HUES48 (cell line): ENCODE measurements around the gene KLLN.
"Not testable (repeated sequence)": the region's sequence is repeated elsewhere in the genome, so short reads cannot be mapped to it uniquely, and the experiment has no call there.

Experiments
- H3K27ac ChIP-seq: one replicate; pipeline ENCODE4 v1.7.0; 2013; ENCODE audit warnings: low read depth, low read length, inconsistent platforms
- H3K27me3 ChIP-seq: 2 replicates; pipeline ENCODE4 v1.6.1; 2013; ENCODE audit warnings: mild to moderate bottlenecking, low read length; ENCODE audit not compliant: control insufficient read depth, insufficient read depth
- H3K36me3 ChIP-seq: 2 replicates; pipeline ENCODE4 v1.6.1; 2013; ENCODE audit warnings: low read length; ENCODE audit not compliant: control insufficient read depth, insufficient read depth
- H3K4me1 ChIP-seq: 2 replicates; pipeline ENCODE4 v1.6.1; 2013; ENCODE audit warnings: mild to moderate bottlenecking, low read length; ENCODE audit not compliant: control insufficient read depth, insufficient read depth
- H3K4me3 ChIP-seq: 2 replicates; pipeline ENCODE4 v1.5.1; 2013; ENCODE audit warnings: mild to moderate bottlenecking, low read depth, low read length
- H3K9ac ChIP-seq: 2 replicates; pipeline ENCODE4 v1.6.1; 2013; ENCODE audit warnings: mild to moderate bottlenecking, low read depth, low read length, moderate library complexity
- H3K9me3 ChIP-seq: 2 replicates; pipeline ENCODE4 v1.6.1; 2013; ENCODE audit warnings: low read length; ENCODE audit not compliant: control insufficient read depth, insufficient read depth

Gene KLLN

DNA sequence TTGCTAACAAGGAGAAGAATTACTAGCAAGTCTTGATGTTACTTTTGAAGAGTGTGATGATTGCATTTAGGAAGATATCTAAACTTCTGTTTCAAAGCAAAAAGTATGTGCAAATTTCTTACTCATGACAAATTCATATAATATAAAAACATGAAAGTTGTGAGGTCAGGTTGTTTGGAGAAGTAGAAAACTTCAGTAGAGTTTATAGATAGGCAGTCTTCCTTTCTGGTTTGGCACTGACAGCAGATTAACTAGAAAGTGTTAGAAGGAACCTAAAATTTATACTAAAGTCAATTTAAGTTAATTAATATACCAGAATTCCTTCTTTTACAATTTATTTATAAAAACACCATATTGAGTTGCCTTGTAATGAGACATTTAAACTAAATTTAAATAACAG lies 17.0 kb upstream of the KLLN start:
- peaks cover 9% of the 10 kb centered on the region for H3K36me3 ChIP-seq
- no peaks in the 10 kb centered on the region for H3K4me1 ChIP-seq
- no peak overlapping the region for H3K9ac ChIP-seq
- no peaks in the 10 kb centered on the region for H3K9me3 ChIP-seq
- H3K4me3 ChIP-seq, result no peak overlapping the region
- no peaks in the 10 kb centered on the region for H3K27me3 ChIP-seq
- H3K27ac ChIP-seq, result no peak overlapping the region

DNA sequence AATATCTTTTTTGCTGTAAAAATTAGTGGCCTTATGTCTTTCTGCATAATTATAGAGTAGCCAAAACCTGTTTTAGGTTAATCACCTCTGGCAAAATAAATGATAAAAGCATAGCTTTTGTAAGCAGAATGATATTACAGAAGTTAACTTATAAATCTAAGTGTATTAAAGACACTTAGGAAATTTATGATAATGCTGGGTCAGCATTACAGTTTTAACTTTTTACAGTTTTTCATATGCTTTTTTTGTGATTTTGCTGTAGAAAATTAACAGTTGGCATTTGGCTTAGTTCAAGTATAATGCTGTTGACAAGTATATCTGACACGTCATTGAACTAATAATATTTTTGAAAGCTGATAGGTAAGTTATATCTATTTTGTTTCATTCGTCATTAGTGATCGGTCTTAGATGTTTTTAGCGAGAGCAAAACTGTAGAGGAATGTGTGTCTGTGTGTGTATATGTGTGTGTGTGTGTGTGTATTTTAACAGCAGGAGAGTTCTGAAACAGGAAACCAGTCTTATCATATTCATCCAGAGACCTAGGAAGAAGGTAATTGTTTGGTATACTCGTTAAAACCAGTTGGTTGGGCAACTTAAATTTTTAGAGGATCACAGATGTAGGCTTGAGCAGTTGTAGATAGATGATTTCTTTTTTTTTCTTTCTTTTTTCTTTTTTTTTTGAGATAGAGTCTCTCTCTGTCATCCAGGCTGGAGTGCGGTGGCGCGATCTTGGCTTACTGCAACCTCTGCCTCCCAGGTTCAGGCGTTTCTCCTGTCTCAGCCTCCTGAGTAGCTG lies 15.5 kb upstream of the KLLN start:
- Histone ChIP-seq H3K27ac (no peak overlapping the region), H3K4me1 (peaks cover 6% of the 10 kb centered on the region; the same call in 1 of the 2 replicates), H3K27me3 (no peaks in the 10 kb centered on the region), H3K9me3 (no peaks in the 10 kb centered on the region), H3K4me3 (no peak overlapping the region), H3K36me3 (peaks cover 7% of the 10 kb centered on the region), H3K9ac (no peak overlapping the region)

DNA sequence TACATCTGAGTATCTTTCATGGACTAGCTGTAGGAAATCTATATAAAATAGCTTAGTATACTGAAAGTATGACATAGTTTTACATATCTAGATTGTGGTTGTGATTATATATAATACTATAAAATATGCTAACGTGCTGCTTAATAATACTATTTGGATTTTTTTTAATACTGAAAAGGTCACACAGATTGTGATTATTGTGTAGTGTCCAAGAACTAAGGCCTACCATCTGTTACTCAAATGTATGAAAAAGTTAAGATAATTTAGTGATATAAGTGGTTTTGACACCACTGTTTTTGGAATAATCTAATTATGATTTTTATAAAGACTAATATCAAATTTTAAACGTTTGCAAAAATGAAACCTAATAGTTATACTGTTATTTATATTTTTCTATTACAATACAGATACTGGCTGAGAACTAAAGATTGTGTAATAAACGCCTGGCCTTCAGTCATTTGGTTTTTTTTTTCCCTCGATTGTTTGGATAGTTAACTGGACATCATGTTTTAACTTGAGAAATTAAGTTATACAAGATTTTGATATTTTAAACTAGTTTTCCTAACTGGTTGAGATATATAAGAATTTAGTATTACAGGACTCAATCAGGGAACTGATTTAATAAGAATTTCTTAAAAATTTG lies 12.7 kb upstream of the KLLN start:
- H3K4me3 ChIP-seq, result no peak overlapping the region
- H3K27ac ChIP-seq, result no peak overlapping the region
- no peaks in the 10 kb centered on the region for H3K27me3 ChIP-seq
- H3K9me3 ChIP-seq, result no peaks in the 10 kb centered on the region
- H3K36me3 ChIP-seq, result peaks cover 7% of the 10 kb centered on the region
- H3K4me1 ChIP-seq, result peaks cover 13% of the 10 kb centered on the region; the same call in 1 of the 2 replicates
- H3K9ac ChIP-seq, result no peak overlapping the region

DNA sequence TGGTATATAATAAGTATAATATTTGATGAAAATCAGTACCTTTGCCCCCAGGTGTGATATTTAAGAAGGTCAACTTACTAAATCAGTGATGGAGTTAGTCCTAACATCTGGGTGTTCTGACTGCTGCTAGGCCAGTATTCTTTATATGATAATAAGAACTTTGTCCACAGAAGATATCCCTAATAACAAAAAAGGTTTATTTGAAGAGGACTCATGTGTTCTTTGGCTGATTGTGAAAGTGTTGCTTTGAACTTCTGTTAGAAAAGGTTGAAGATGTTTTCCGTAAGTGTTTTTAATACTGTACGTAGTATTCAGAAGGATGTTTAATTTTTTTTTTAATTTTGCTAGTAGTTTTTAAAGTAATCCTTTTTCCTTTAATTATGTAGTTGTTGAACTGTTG lies 10.3 kb upstream of the KLLN start:
- Histone ChIP-seq H3K4me3 (no peak overlapping the region), H3K9me3 (no peaks in the 10 kb centered on the region), H3K27ac (no peak overlapping the region), H3K27me3 (no peaks in the 10 kb centered on the region), H3K9ac (no peak overlapping the region), H3K4me1 (peaks cover 13% of the 10 kb centered on the region; the same call in 1 of the 2 replicates), H3K36me3 (no peaks in the 10 kb centered on the region; the same call in 1 of the 2 replicates)

DNA sequence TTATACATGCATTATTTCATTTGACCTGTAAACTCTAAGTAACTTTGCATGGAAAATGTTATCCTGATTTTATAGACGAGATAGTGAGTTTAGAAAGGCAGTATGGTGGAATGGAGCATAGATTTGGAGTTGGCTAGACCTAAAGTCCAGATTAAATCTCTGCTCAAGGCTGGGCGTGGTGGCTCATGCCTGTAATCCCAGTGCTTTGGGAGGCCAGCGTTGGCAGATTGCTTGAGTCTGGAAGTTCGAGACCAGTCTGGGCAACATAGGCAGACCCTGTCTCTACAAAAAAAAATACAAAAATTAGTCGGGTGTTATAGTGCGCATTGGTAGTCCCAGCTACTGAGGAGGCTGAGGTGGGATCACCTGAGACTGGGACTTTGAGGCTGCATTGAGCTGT lies 9.5 kb upstream of the KLLN start:
- Histone ChIP-seq H3K4me1 (peaks cover 21% of the 10 kb centered on the region), H3K9ac (no peak overlapping the region), H3K27ac (no peak overlapping the region), H3K4me3 (no peak overlapping the region), H3K27me3 (no peaks in the 10 kb centered on the region), H3K9me3 (no peaks in the 10 kb centered on the region), H3K36me3 (no peaks in the 10 kb centered on the region; the same call in 1 of the 2 replicates)

DNA sequence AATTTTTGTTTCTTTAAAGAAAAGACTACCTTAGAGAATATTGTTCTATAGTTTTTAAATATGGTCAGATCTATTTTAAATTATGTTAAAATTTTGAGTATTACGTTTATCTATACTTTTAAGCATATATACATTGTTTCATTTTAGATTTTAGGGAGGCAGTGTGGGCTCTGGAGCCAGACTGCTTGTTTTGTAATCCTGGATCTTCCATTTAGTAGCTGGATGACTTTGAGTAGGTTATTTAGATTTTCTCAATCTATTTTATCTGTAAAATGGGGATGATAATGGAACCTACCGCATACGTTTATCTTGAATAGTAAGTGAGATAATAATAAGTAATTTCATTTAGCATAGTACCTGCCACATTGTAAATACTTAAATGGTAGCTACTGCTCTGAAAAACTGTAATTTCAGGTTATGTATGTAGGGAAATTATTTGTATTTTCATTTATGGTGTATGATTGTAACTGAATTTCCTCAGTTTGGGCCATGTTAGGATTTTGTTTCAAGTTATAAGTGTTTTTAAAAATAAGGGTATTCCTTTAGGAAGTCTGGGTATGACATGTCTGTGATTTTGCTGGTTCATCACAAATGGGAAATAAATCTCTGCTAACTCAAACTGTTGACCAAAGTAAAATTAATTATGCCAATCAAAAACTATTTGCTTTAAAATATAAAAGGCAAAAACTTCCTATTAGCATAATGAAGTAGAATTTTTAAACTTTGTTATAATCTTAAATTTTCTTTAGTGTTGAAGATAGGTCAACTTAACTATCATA lies 6.6 kb upstream of the KLLN start:
- H3K4me1 ChIP-seq, result peaks cover 32% of the 10 kb centered on the region
- H3K27me3 ChIP-seq, result no peaks in the 10 kb centered on the region
- peaks cover 6% of the 10 kb centered on the region for H3K36me3 ChIP-seq
- H3K9me3 ChIP-seq, result no peaks in the 10 kb centered on the region
- H3K27ac ChIP-seq, result no peak overlapping the region
- no peak overlapping the region for H3K9ac ChIP-seq
- no peak overlapping the region for H3K4me3 ChIP-seq

DNA sequence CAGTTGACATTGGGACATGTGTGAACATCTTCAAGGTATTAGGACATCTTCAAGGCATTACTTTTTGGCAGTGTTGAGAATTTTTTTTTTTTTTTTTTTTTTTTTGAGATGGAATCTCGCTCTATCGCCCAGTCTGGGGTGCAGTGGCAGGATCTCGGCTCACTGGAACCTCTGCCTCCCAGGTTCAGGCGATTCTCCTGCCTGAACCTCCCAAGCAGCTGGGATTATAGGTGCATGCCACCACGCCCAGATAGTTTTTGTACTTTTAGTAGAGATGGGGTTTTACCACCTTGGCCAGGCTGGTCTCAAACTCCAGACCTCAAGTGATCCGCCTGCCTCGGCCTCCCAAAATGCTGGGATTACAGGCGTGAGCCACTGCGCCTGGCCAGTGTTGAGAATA lies 5.8 kb upstream of the KLLN start:
- H3K4me1 ChIP-seq, result peaks cover 30% of the 10 kb centered on the region
- H3K9ac ChIP-seq, H3K4me3 ChIP-seq, H3K36me3 ChIP-seq, H3K27ac ChIP-seq, H3K27me3 ChIP-seq, H3K9me3 ChIP-seq: not testable (repeated sequence)

DNA sequence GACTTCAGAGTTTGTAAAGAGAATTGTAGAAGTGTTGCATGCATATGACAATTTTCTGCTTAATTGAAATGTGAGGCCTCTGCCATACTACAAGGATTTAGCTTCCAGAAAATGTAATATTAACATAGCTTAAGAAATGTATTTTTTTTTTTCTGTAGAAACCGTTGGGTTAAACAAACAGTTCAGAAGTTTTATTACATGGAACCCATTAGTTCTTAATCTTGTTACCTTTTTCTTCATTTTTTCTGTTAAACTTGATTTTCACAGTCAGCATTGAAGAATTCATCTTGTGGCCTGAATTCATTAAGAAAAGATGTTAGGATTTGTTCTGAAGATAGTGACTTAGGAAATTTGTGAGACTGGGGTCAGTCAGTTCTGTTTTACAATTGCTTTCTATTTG lies 4.9 kb upstream of the KLLN start:
- peaks cover 21% of the 10 kb centered on the region for H3K4me1 ChIP-seq
- peak overlapping the region; percentile 92 for H3K4me3 ChIP-seq
- H3K36me3 ChIP-seq, result peaks cover 6% of the 10 kb centered on the region
- peak overlapping the region; percentile 3; the same call in 1 of the 2 replicates for H3K9ac ChIP-seq
- H3K9me3 ChIP-seq, result no peaks in the 10 kb centered on the region
- no peak overlapping the region for H3K27ac ChIP-seq
- no peaks in the 10 kb centered on the region for H3K27me3 ChIP-seq

DNA sequence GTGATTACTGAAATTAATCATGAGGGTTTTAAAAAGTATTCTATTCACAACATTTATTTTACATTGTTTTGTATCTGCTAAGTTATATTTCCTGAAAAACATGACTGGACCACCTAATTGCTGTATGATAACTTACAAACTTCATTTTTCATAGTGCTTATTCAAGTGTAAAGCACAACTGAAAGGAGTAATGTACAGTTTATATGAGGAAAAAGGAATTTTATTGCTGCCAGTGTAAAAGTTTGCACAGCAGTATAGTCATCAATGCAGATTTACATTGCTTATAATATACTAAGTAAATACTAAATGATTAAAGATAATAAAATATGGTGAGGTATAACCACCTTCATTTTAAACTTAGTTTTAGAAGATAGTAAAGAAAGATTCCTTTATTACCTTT lies 4.1 kb upstream of the KLLN start:
- Histone ChIP-seq H3K9me3 (no peaks in the 10 kb centered on the region), H3K27ac (no peak overlapping the region), H3K36me3 (peaks cover 6% of the 10 kb centered on the region), H3K27me3 (no peaks in the 10 kb centered on the region), H3K9ac (no peak overlapping the region; the same call in 1 of the 2 replicates), H3K4me3 (peak overlapping the region; percentile 92), H3K4me1 (peaks cover 20% of the 10 kb centered on the region)

DNA sequence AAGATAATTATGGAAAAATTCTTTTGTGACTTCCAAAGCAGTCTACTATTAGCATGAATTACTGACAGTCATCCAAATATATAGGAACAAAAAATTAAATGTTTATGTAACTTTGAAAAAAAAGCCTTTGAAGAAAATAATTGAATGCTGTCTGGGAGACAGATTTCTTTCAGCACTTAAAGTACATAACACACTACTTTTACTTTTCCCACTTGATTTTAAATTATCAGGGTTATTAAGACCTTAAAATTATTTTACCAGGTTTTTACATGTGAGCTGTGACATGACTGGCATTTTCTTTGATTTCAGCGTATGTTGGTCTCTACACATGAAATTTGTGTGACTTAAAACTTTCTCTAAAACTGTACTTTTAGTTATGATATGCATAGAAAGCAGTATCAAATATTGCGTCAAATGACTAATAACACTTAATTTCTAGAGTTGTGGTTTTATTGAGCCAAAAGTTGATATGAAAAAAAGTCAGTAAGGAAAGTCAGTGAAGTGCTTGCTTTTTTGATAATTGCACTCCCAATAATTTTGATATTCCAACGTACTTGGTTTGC lies 3.2 kb upstream of the KLLN start:
- no peak overlapping the region for H3K27ac ChIP-seq
- H3K27me3 ChIP-seq, result no peaks in the 10 kb centered on the region
- H3K4me1 ChIP-seq, result peaks cover 20% of the 10 kb centered on the region
- peak overlapping the region; percentile 92 for H3K4me3 ChIP-seq
- no peaks in the 10 kb centered on the region for H3K9me3 ChIP-seq
- H3K36me3 ChIP-seq, result peaks cover 6% of the 10 kb centered on the region
- H3K9ac ChIP-seq, result peak overlapping the region; percentile 28
